CD4-positive, alpha-beta T cell (primary cell): Measurements from ENCODE around the gene ZNF483. TPM values are rescaled to one million over a fixed set of nuclear protein-coding genes. Genes with fewer than 3 reads are reported as not detected.

Experiments
- ATAC-seq: fragments of 200-7000 bp; cut with Tn5 transposase; one replicate; pipeline ENCODE4 v1.10.0; 2022; ENCODE audit warnings: mild to moderate bottlenecking; ENCODE audit not compliant: poor library complexity
- CTCF ChIA-PET: fragments of 350-600 bp; sonication (Branson Sonifier 250); formaldehyde crosslinking; loops from one replicate; lab custom pipeline; 2021; ENCODE audit warnings: antibody characterized with exemption, inconsistent platforms; lab: Charles Lee
- POLR2A ChIA-PET: fragments of 350-600 bp; sonication (Branson Sonifier 250); formaldehyde crosslinking; loops from one replicate; lab custom pipeline; 2021; ENCODE audit warnings: antibody characterized with exemption, inconsistent platforms; lab: Charles Lee
- DNase-seq, 14 experiments: peaks; one replicate each; pipeline ENCODE4 v3.0.0-alpha.2; 2013 to 2020; ENCODE audit warnings: mixed read lengths in 2 of 14
- H3K27ac ChIP-seq, 2 donors: one replicate each; pipeline versions ENCODE4 v1.5.1 to v1.7.0; 2013; ENCODE audit warnings: low read length in 2 of 2, low read depth in 1 of 2, mild to moderate bottlenecking in 1 of 2
- H3K27me3 ChIP-seq, 2 experiments: 1 replicate in 1 of 2; 2 replicates in 1 of 2; pipeline versions ENCODE4 v1.6.1 to v1.7.0; 2013; ENCODE audit warnings: low read length in 2 of 2, control low read depth in 1 of 2, mild to moderate bottlenecking in 1 of 2, moderate library complexity in 1 of 2; ENCODE audit not compliant: insufficient read depth in 2 of 2, control insufficient read depth in 1 of 2
- H3K36me3 ChIP-seq: one replicate; pipeline ENCODE4 v1.6.1; 2013; ENCODE audit warnings: low read length, control low read depth; ENCODE audit not compliant: insufficient read depth
- H3K4me1 ChIP-seq: one replicate; pipeline ENCODE4 v1.6.1; 2013; ENCODE audit warnings: low read length, control low read depth; ENCODE audit not compliant: insufficient read depth
- H3K4me3 ChIP-seq: one replicate; pipeline ENCODE4 v1.5.1; 2013; ENCODE audit warnings: mild to moderate bottlenecking, low read length, moderate library complexity
- H3K9me3 ChIP-seq, 2 experiments: 1 replicate in 1 of 2; 2 replicates in 1 of 2; pipeline versions ENCODE4 v1.6.1 to v1.7.0; 2013; ENCODE audit warnings: low read length in 2 of 2, mild to moderate bottlenecking in 2 of 2, control low read depth in 1 of 2, moderate library complexity in 1 of 2; ENCODE audit not compliant: control insufficient read depth in 1 of 2, insufficient read depth in 1 of 2
- H3K27ac Mint-ChIP-seq: one replicate; pipeline ENCODE4 v1.8.0; 2020; ENCODE audit warnings: mixed read lengths
- H3K27me3 Mint-ChIP-seq: one replicate; pipeline ENCODE4 v1.8.0; 2021; ENCODE audit warnings: mixed read lengths
- H3K36me3 Mint-ChIP-seq: one replicate; pipeline ENCODE4 v1.8.0; 2021; ENCODE audit warnings: low read depth, mixed read lengths
- H3K4me1 Mint-ChIP-seq: one replicate; pipeline ENCODE4 v1.8.0; 2021; ENCODE audit warnings: low read depth, mixed read lengths
- H3K4me3 Mint-ChIP-seq: one replicate; pipeline ENCODE4 v1.8.0; 2020; ENCODE audit warnings: mild to moderate bottlenecking, mixed read lengths
- H3K9me3 Mint-ChIP-seq: one replicate; pipeline ENCODE4 v1.8.0; 2020; ENCODE audit warnings: mixed read lengths
- intact Hi-C, 2 experiments: fragments of 100-400 bp; cut with DNase I in 1 of 2; cut with micrococcal nuclease in 1 of 2; formaldehyde crosslinking; loops; one replicate each; pipeline versions ENCODE4 v1.15.1 to v1.9.0; 2023 to 2025; cut with DNase I, micrococcal nuclease
- total RNA-seq, 174 experiments: library from RNA in 2 of 174; stranded (reverse) in 2 of 174; gene quantifications; one replicate each; pipeline ENCODE4 v1.2.3 and lab custom pipeline; 2021 to 2026
- TF ChIP-seq, protein P1 (sequence below): fragments of 200-600 bp; IDR thresholded peaks from one replicate; pipeline ENCODE4 v1.8.0; 2022; ENCODE audit warnings: antibody characterized with exemption, mild to moderate bottlenecking

Gene ZNF483
- total RNA-seq, 2 experiments from 2014 or later: 28.5 to 32.9 TPM

- no peaks in the 10 kb centered on the region for H3K36me3 Mint-ChIP-seq
- Histone ChIP-seq H3K36me3 (no peaks in the 10 kb centered on the region), H3K27me3 (peaks cover 24 to 28% of the 10 kb centered on the region in 2 experiments), H3K4me1 (peaks cover 24% of the 10 kb centered on the region), H3K9me3 (peaks cover 0 to 12% of the 10 kb centered on the region in 2 experiments), H3K4me3 (peak within 1 kb of the TSS; percentile 61), H3K27ac (no peak within 1 kb of the TSS)
- TF ChIP-seq, protein P1, sequence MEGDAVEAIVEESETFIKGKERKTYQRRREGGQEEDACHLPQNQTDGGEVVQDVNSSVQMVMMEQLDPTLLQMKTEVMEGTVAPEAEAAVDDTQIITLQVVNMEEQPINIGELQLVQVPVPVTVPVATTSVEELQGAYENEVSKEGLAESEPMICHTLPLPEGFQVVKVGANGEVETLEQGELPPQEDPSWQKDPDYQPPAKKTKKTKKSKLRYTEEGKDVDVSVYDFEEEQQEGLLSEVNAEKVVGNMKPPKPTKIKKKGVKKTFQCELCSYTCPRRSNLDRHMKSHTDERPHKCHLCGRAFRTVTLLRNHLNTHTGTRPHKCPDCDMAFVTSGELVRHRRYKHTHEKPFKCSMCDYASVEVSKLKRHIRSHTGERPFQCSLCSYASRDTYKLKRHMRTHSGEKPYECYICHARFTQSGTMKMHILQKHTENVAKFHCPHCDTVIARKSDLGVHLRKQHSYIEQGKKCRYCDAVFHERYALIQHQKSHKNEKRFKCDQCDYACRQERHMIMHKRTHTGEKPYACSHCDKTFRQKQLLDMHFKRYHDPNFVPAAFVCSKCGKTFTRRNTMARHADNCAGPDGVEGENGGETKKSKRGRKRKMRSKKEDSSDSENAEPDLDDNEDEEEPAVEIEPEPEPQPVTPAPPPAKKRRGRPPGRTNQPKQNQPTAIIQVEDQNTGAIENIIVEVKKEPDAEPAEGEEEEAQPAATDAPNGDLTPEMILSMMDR: no peak
- no peak for ATAC-seq
- ChIA-PET CTCF (interaction anchor here (1.1 to 2.2 kb wide), 3 partner anchors 22 to 476 kb away, joined by 3 to 10 read pairs (median 10); no protein-coding TSS in a partner anchor), POLR2A (interaction anchor here (0.6 to 1.4 kb wide), 3 partner anchors 28 to 297 kb away, joined by 3 to 4 read pairs (median 4); partner anchors contain the start of genes DNAJC25 and UGCG)
- H3K9me3 Mint-ChIP-seq: no peaks in the 10 kb centered on the region
- intact Hi-C loops: loop anchor here (2.0 to 10.0 kb wide), 3 partner anchors 91 to 475 kb away; no protein-coding TSS in a partner anchor
- H3K4me3 Mint-ChIP-seq: peak within 1 kb of the TSS; percentile 94
- peak in 7 of 14 experiments; percentile 2 to 42 (median 5) for DNase-seq
- H3K27me3 Mint-ChIP-seq: peaks cover 47% of the 10 kb centered on the region
- H3K4me1 Mint-ChIP-seq: peaks cover 34% of the 10 kb centered on the region
- no peak within 1 kb of the TSS for H3K27ac Mint-ChIP-seq
These were observed 74.3 kb downstream of the ZNF483 start, which contains the start of gene PTGR1 for GRCh38 chr9:111599092-111599954. PTGR1 (minus strand) TSS chr9:111599647; CDS start chr9:111597422, 2,225 bp downstream.

DNA sequence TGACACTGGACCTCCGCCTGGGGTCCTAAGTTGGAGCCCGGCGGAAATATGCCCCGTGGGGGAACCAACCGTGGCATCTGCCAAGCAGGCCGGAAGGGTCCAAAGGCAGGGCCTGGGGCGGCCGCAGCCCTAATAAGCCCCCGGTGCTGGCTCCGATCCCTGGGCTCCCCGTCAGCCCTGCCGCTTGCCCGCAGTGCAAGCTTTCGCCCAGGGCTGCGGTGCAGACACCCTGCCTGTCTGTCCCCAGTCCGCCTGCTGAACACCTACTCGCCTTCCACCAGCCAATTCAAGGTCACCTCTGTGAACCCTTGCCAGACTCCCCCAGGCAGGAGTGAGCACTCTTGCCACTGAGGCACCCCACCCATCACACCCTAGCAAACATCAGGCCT is 75.0 kb downstream of the ZNF483 start:
- intact Hi-C loops: loop anchor here (2.0 to 10.0 kb wide), 3 partner anchors 91 to 475 kb away; no protein-coding TSS in a partner anchor
- POLR2A ChIA-PET: interaction anchor here (0.6 kb wide), 1 partner anchor 297 kb away, joined by 3 read pairs; the partner anchor contains the start of gene UGCG
- peak overlapping the region; percentile 92 for H3K4me3 Mint-ChIP-seq
- H3K36me3 Mint-ChIP-seq: no peaks in the 10 kb centered on the region
- ATAC-seq (no peak), DNase-seq (peak in 1 of 14 experiments; percentile 8)
- Histone ChIP-seq H3K27me3 (peaks cover 24 to 28% of the 10 kb centered on the region in 2 experiments), H3K4me3 (peak overlapping the region; percentile 61), H3K4me1 (peaks cover 24% of the 10 kb centered on the region), H3K27ac (no peak overlapping the region), H3K36me3 (no peaks in the 10 kb centered on the region), H3K9me3 (peaks cover 0 to 12% of the 10 kb centered on the region in 2 experiments)
- no peaks in the 10 kb centered on the region for H3K9me3 Mint-ChIP-seq
- no peak overlapping the region for H3K27ac Mint-ChIP-seq
- H3K27me3 Mint-ChIP-seq: peaks cover 47% of the 10 kb centered on the region
- TF ChIP-seq, protein P1: no peak
- H3K4me1 Mint-ChIP-seq: peaks cover 34% of the 10 kb centered on the region
- CTCF ChIA-PET: no interaction called here

DNA sequence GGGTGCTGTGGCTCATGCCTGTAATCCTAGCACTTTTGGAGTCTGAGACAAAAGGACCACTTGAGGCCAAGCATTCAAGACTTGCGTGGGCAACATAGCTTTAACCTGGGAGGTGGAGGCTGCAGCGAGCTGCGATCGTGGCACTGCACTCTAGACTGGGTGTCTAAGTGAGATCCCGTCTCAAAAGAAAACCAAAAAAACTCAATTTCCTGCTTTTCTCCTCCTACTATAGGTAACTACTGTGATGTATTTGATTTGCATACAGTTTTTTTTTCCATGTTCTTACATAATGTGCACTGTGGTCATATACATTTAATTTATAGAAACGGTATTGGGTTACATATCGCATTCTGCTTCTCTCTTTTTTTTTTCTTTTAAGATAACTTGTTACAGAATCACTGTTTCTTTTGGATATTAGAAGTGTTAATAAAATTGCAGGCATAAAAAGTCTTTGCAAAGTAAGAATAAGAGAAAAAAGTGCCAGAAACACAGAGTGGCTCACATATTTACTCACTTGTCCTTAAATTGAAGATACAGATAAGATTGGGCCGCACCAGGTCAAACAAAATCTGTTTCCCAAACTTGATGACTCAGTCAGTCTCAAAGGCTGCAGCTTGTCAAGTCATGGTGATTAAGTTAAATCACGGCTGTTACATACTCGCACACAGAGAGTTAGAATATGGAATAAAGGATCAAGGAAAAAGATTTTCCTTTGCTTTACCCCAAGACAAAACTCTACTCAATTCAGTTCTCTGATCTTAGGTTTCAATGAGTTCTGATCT is 76.4 kb downstream of the ZNF483 start:
- Histone ChIP-seq H3K4me3 (no peak overlapping the region), H3K4me1 (peaks cover 24% of the 10 kb centered on the region), H3K36me3 (no peaks in the 10 kb centered on the region), H3K27ac (no peak overlapping the region), H3K9me3 (peaks cover 0 to 12% of the 10 kb centered on the region in 2 experiments), H3K27me3 (peaks cover 24 to 28% of the 10 kb centered on the region in 2 experiments)
- Mint-ChIP-seq H3K27me3 (peaks cover 47% of the 10 kb centered on the region), H3K9me3 (no peaks in the 10 kb centered on the region), H3K36me3 (no peaks in the 10 kb centered on the region), H3K4me3 (peak overlapping the region; percentile 85), H3K4me1 (peaks cover 34% of the 10 kb centered on the region), H3K27ac (peak overlapping the region; percentile 84)
- intact Hi-C loops: no loop called here
- ATAC-seq: peak; percentile 52
- ChIA-PET CTCF (no interaction called here), POLR2A (no interaction called here)
- TF ChIP-seq, protein P1: no peak
- peak in 1 of 14 experiments; percentile 6 for DNase-seq
